Astrocyte (in vitro differentiated cells and primary cell): ENCODE measurements around the gene SYPL2.

Experiments used
- CTCF ChIP-seq: IDR thresholded peaks from 2 replicates; pipeline ENCODE4 v1.5.1; 2011; ENCODE audit warnings: low read depth, mild to moderate bottlenecking, inconsistent platforms, low read length, moderate library complexity; ENCODE audit not compliant: insufficient read depth
- EZH2 ChIP-seq: IDR thresholded peaks from 2 replicates; pipeline ENCODE4 v1.6.1; 2012; ENCODE audit warnings: mild to moderate bottlenecking, low read length, inconsistent platforms; ENCODE audit not compliant: insufficient read depth

- no peak for TF ChIP-seq CTCF
- TF ChIP-seq EZH2, result no peak
These were observed 55.7 kb downstream of the SYPL2 start for GRCh38 chr1:109522026-109522425.
